Dermis blood vessel endothelial cell (primary cell): ENCODE results near the gene COL18A1. TPM values are rescaled to one million over a fixed set of nuclear protein-coding genes. Genes with fewer than 3 reads are reported as not detected.
"Not testable (repeated sequence)": the region's sequence is repeated elsewhere in the genome, so short reads cannot be mapped to it uniquely, and the experiment has no call there.

ENCODE experiments used
- DNase-seq: peaks from one replicate; pipeline ENCODE4 v3.0.0; 2010
- total RNA-seq: library from RNA; depleted of rRNA; stranded (reverse); fragments of >200 nt; gene quantifications from 2 replicates; pipeline ENCODE4 v1.2.3, GENCODE V29; 2014

Gene COL18A1
- total RNA-seq, 1 donor from 2014 or later: 309 TPM

GRCh38 chr21:45549626-45550463, 144.9 kb downstream of the COL18A1 start:
- no peak for DNase-seq

DNA sequence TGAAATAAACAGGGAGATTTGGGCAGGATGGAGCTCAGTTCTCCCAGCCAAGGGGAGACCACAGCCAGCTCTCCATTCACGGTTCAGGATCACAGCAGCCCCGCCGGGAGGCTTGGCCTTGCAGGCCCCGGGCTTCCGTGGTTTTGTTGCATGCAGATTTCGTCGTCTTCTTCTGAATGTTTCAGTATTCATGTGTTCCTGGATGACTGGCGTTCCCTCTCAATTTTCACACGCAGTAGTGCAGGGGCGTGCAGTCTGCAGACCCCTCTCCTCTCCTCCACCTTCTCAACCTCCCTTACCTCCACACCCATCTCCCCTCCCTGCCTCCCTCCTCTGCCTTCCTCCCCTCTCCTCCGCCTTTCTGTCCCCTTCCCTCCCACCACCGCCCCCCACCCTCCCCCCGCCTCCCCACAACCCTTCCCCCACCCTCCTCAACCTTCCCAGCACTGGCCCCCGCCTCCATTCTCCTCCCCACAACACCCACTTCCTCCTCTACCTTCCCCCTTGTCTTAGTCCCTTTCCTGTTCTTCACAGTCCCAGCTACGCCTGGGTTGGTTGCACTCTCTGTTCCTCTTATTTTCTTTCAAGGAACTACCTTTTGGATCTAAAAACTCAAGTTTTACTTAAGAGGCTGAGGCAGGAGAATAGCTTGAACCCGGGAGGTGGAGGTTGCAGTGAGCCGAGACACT, 145.7 kb downstream of the COL18A1 start:
- peak; percentile 14 for DNase-seq

- peak; percentile 94 for DNase-seq
Measured at GRCh38 chr21:45551316-45551715, 146.4 kb downstream of the COL18A1 start.

DNA sequence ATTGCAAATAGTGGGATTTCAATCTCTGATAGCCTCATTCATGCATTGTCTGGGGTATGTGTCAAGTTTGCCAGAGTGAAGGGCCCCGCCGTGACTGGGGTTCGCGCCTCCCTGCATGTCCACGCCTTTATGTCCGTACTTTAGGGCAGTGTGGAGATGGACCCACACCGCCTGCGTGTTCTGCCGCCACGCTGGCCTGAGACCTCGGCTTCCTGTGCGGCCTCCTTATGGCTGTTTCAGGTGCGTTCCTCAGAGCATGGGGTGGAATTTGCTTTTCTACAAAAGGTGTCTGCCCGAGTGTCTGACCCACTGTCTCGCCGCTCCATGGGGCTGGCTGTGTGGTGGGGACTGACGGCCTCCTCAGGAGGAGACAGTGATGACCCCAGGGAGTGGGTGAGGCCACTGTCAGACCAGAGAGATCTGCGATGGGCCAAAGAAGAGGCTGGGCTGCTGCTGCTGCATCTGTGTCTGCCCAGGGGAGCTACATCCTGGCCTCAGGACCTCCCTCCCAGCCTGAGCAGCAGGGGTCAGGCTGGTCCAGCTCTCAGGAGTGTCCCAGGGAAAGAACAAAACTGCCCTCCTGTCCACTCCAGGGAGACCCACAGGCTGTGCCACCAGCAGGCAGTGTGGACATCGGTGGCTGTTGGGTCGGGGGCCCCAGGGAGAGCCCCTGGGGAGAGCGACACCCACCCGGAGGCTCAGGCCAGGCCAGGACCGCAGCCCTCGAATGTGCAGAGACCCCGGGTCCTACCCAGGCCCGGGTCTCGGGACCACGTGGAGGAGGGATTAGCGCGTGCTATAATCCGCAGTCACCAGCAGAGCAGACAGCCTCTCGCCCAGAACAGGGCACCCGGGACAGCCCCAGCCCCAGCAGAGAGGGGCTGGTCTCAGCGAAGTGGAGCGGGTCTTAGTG, 147.1 kb downstream of the COL18A1 start:
- no peak for DNase-seq

- no peak for DNase-seq
Measured at GRCh38 chr21:45552696-45553391, 147.9 kb downstream of the COL18A1 start.

DNA sequence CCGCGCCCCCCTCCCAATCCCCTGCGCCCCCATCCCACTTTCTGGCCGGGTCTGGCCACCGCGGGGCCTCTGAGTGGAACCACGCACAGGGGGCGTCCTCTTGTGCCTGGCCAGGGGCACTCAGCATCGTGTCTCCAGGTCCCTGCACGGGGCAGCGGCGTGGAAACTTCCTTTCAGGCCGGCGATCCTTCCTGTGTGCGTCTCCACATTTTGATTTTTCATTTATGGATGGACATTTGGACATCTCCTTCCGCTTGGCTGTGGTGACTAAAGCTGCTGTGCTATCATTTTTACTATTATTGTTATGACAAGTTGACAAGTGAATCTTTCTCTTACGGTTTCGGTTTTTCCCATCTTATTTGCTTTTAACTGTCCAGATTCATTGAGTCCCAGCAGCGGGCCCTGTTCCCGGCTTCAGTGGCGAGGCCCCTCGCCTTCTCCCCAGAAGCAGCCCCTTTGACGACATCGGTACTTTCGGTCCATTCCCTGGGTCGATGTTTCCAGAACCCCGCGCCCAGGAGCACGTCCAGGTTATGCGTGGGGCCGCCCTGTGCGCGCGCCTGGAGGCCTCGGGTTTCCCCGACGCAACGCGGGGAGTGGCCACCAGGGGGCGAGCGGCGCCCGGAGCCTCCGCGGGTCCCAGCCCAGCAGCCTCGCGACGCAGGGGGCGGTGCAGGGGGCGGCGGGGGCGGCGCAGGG, 149.7 kb downstream of the COL18A1 start:
- DNase-seq: peak; percentile 85

- DNase-seq: no peak
Measured at GRCh38 chr21:45555251-45555556, 150.2 kb downstream of the COL18A1 start.

GRCh38 chr21:45555557-45556301, 150.8 kb downstream of the COL18A1 start:
- peak; percentile 78 for DNase-seq

DNA sequence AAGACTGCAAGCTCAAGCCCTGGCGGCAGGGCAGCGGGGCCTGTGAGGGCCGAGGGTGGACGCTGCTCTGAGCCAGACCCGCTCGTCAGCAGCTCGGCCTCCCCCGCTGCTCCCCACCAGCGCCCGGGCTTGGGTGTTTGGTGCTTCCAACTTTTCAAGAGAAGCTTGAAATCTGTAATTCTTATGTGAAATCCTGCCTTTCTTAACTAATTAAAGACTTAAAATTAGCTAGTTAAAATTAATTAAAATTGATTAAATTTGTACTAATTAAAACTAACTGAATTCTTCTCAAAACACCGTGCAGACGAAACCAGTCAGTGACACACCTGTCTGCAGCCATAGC, 151.3 kb downstream of the COL18A1 start:
- DNase-seq: no peak

DNA sequence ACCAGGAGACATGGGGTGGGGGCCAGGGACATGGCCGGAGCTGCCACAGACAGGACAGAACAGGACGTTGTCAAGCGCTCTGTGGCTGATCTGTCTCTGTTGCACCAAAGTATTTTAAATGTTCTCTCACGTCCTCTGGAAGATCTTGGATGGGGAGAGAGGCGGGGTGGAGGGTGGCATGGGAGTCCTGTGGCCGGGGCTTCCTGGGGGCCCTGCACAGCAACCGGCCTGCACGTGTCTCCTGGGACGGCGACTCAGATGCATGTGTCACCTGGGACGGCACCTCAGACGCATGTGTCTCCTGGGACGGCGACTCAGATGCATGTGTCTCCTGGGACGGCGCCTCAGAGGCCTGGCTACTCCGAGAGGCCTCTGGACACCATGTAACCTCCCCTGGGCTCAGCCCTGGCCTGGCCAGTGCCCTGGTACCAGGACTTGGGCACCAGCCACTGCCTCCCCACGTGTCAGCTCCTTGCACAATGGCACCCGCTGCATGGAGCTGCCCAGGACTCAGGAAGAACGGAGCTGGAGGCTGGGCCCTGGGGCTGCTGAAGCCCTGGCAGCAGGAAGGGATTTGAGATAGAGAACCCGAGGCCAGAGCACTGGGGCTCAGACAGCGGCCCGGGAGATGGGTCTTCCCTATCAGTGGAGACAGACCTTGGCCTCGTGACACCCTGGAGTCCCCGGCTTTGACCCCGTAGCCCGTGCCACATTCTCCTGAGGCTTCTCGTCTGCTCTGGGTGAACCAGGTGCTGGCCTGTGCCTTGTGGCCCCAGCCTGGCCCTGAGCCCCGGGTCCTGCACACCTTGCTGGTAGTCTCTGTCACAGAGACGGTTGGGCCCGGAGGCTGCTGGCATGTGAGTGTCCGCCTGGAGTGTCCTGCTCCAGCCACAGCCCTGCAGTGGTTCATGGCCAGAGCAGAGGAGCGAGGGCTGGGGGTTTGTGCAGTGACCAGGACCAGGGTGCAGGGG, 152.0 kb downstream of the COL18A1 start:
- no peak for DNase-seq

GRCh38 chr21:45557616-45558043, 152.7 kb downstream of the COL18A1 start:
- no peak for DNase-seq

- no peak for DNase-seq
Measured at GRCh38 chr21:45558044-45558721, 153.2 kb downstream of the COL18A1 start.

- DNase-seq: no peak
Measured at GRCh38 chr21:45559216-45560105, 154.5 kb downstream of the COL18A1 start.

DNA sequence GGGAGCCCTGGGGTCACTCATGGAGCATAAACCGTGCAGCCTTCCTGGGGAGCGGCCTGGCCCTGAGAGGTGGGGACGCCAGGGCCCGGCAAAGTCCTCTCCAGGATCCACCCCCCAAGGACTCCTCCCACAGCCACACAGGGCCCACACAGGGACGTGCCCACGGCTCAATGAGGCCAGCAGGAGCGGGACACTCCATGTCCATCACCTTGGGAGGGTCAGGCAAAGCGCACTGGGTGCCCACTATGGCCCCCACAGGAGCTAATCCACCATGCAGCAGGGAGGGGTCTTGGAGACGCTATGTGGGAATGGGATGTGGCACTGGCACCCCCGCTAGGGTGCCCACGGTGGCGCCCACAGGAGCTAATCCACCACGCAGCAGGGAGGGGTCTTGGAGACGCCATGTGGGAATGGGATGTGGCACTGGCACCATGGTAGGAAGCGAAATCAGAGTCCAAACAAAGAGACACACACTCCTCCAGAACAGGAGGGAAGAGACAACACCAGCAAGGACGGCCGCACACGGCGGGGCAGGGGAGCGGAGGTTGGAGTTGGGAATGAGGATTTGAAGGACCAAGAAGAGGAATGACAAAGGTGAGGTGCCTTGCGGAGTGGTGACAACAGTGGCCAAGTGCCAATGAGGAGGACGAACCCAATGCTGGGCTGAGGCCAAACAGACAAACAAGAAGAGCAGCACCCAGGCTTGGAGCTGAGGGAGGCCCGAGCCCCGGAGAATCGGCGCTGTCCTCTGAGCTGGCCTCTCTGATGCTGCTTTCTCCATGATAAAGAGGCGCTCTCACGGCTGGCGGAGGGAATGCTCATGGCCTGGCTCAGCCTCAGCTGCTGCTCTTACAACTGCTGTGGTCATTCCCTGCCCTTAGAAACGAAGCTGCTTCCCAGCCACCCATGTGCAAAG, 155.4 kb downstream of the COL18A1 start:
- no peak for DNase-seq

- DNase-seq: not testable (repeated sequence)
Measured at GRCh38 chr21:45561241-45561640, 156.3 kb downstream of the COL18A1 start.

- DNase-seq: no peak
Measured at GRCh38 chr21:45562402-45562801, 157.4 kb downstream of the COL18A1 start.

GRCh38 chr21:45562965-45563364, 158.0 kb downstream of the COL18A1 start:
- DNase-seq: no peak
